ENCODE results near the gene MYO9B.
"Not testable (repeated sequence)": the region's sequence is repeated elsewhere in the genome, so short reads cannot be mapped to it uniquely, and the experiment has no call there.

The MYO9B gene

DNA sequence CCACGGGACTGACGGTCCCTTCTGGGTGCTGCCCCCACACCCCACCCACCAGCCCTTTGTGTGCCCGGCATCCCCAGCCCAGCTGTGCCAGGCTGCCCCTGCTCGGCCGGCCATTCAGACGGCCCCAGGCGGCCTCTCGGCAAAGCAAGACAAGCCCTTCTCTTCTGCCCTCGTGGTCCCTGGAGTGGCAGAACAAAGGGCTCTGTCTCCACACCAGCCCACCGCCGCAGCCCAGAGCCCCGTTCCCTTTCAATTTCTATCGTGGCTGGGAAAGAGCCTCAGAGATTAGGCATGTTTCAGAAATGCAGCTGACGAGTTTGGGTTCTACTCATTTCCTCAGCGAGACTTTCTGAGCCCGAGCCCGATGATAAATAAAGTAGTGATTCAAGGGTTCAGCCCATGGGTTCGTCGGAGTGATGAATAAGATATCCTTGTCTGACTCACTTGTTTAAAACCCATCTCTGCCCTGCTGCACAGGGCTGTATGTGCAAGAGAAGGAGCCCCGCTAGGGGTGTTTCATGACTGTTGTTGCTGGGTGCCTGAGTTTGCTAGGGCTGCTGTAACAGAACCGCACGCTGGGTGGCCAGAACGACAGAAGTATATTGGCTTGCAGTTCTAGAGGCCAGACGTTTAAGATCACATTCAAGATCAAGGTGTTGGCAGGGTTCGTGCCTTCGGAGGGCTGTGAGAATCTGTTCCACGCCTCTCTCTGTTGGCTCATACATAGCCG, 4.3 kb downstream of the MYO9B start:
- intact Hi-C loops (cut with DNase I) = loop anchor here (5.0 to 10.0 kb wide), 2 partner anchors 42 to 205 kb away; partner anchors contain the start of gene ANKLE1
- DNase-seq = peak; percentile 55 to 91 (median 82)

- intact Hi-C loops (cut with DNase I) = loop anchor here (5.0 kb wide), 1 partner anchor 42 kb away; no protein-coding TSS in a partner anchor
- DNase-seq = no peak
These were observed 4.8 kb downstream of the MYO9B start for GRCh38 chr19:17080440-17080801.

DNA sequence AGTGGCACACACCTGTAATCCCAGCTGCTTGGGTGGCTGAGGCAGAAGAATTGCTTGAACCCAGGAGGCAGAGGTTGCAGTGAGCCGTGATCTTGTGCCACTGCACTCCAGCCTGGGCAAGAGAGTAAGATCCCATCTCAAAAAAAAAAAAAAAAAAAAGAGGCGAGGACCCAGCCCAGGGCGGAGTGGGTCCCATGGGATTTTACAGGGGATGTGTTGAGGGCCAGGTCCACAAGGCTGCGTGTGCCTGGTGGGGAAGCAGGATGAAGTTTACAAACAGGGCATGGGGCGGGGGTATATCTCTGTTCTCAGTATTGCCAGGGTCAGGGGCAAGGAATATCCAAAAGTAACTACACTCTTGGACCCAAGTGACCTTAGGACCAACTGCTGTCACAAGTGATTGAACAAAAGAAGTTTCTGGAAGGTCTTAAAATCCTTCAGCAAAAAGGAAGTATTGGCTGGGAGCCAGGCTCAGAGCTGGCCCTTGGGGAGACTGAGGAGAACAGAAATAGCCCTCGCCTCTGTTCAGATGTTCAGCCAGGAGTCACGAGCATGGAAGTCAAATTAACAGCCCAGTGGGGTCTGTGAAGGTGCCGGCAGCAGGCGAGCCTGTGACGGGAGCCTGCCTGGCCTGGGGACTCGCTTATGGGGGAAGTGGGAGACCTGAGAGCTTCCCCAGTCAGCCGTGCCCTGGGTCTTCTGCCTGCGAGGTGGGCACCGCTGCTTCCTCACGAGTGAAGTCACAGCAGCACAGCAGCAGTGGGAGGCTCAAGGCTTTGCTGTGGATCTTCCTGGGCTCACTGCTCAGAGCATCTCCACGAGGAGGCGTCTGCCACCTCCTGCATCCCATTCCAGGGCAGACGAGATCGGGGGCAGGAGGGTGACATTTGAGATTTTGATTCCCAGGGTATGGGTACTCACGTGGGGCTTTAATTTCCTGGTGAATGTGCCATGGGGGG, 6.4 kb downstream of the MYO9B start:
- peak in 38 of 42 donors; percentile 20 to 83 (median 54) for DNase-seq
- intact Hi-C loops (cut with DNase I) = loop anchor here (5.0 kb wide), 1 partner anchor 40 kb away; no protein-coding TSS in a partner anchor

- intact Hi-C loops (cut with DNase I) = no loop called here
These were observed 10.5 kb downstream of the MYO9B start for GRCh38 chr19:17086120-17086519.

DNA sequence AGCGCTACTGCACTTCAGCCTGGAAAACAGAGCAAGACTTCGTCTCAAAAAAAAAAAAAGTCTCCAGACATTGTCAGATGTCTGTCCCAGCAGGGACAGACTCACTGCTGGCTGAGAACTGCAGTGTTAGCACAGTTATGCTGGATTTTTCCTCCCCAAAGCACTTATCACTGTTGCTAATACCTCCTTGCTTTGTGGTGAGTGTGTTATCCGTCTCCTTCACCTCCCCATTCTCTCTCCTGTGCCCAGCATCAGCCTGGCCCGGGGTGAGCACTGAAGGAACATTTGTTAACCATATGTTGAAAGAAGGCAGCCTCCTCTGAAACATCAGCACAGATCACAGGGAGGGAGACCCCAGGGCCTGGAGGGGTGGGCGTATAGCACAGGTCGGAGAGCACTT, 11.3 kb downstream of the MYO9B start:
- DNase-seq = no peak
- intact Hi-C loops (cut with DNase I) = no loop called here

More at GRCh38 chr19:17086120-17086519, 10.5 kb downstream of the MYO9B start:
- DNase-seq = peak; percentile 79 to 96 (median 90)

GRCh38 chr19:17088552-17088951, 13.0 kb downstream of the MYO9B start:
- intact Hi-C loops (cut with DNase I) = no loop called here
- no peak for DNase-seq

GRCh38 chr19:17090583-17090982, 15.0 kb downstream of the MYO9B start:
- intact Hi-C loops (cut with DNase I) = no loop called here

DNA sequence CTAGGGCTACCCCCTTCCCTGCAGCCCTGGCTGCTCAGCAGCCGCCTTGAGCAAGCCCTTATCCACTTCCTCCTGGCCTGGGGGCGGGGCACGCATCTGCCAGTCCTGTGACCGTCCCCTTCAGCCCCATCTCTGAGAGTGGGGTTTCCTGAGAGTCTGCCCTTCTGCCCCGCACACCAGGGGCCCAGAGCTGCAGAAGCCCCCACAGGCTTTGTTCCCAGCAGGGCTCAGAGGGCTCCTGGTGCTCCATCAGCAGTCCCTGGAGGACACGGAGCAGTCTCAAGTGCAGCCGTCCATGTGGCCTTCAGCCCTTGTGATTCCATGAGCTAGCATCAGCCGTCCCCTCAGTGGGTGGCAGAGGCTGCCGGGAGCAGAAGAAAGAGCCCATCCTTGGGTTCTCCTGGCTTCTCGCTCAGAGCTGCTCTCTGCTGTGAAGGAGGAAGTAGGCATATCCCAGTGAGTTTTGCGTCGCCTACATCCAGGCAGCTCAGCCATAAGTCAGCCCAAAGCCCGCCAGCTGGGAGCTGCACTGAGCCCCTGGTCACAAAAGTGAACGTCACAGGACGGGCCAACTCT, 16.3 kb downstream of the MYO9B start:
- intact Hi-C loops (cut with DNase I) = no loop called here
- DNase-seq = peak in 21 of 42 donors; percentile 22 to 68 (median 48)

More at GRCh38 chr19:17090583-17090982, 15.0 kb downstream of the MYO9B start:
- DNase-seq = peak in 1 of 42 donors; percentile 38

DNA sequence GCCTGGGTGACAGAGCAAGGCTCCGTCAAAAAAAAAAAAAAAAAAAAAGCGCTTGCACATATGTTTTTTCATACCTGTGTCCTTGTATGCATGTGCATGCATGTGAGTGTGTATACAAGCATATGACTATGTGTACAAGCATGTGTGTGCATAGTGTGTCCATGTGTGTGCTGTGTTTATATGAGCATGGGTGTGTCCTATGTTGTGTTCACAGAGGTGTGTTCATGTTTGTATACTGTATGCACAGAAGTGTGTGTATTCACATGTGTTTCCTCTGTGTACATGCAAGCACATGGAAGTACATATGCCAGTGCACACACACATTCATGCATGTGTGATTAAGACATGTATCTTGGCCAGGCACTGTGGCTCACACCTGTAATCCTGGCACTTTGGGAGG, 17.1 kb downstream of the MYO9B start:
- intact Hi-C loops (cut with DNase I) = no loop called here
- no peak for DNase-seq

DNA sequence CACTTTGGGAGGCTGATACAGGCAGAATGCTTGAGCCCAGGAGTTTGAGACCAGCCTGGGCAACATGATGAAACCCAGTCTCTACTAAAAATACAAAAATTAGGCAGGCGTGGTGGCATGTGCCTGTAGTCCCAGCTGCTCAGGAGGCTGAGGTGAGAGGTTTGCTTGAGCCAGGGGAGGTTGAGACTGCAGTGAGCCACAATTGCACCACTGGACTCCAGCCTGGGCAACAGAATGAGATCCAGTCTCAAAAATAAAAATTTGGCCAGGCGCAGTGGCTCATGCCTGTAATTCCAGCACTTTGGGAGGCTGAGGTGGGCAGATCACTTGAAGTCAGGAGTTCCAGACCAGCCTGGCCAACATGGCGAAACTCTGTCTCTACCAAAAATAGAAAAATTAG, 19.1 kb downstream of the MYO9B start:
- intact Hi-C loops (cut with DNase I); DNase-seq: not testable (repeated sequence)

GRCh38 chr19:17095141-17095919, 19.8 kb downstream of the MYO9B start:
- intact Hi-C loops (cut with DNase I) = no loop called here
- no peak for DNase-seq

DNA sequence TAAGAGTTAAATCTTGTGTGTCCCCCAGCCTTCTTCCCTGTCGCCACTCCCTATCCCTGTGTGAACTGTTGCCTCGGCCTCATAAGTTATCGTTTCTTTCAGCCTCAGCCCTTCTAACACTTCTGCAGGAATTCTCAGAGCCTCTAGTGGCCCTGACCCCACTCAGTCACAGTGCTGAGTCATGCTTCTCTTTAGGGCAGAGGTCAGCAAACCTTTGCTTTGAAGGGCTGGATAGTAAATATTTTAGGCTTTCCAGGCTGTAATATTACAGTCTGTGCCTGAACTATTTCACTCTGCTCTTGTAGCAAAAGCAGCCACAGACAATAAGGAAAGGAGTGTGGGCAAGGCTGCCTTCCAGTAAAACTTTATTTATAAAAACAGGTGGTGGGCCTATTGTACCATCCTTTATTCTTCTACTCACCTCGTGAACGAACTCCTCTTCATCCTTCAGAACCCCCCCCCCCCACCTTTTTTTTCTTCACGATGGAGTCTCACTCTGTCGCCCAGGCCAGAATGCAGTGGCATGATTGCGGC, 22.1 kb downstream of the MYO9B start:
- no peak for DNase-seq
- intact Hi-C loops (cut with DNase I) = no loop called here

GRCh38 chr19:17098326-17098725, 22.7 kb downstream of the MYO9B start:
- intact Hi-C loops (cut with DNase I) = no loop called here
- DNase-seq = no peak

- intact Hi-C loops (cut with DNase I) = no loop called here
- no peak for DNase-seq
These were observed 26.4 kb downstream of the MYO9B start for GRCh38 chr19:17101686-17102628.

GRCh38 chr19:17103177-17103576, 27.6 kb downstream of the MYO9B start:
- intact Hi-C loops (cut with DNase I) = no loop called here
- no peak for DNase-seq

- no peak for DNase-seq
- intact Hi-C loops (cut with DNase I) = no loop called here
These were observed 29.1 kb downstream of the MYO9B start for GRCh38 chr19:17104679-17105078.

DNA sequence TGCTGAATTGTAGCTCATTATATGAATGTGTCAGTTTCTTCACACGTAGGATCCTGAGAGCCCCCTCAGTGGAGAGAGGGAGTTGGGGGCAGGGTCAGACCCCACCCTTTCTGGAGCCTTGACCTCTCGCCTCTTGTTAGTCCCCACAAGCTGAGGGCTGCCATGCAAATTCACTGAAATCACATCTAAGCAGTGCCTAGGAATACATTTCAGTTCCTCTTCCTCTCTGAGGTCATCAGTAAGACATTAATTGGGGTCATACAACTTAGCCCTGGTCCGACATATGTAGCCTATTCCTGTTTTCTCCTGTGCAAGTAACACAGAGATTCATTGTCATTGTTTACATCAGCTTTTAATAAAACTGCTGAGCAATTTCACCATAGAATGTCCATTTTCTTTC, 30.0 kb downstream of the MYO9B start:
- DNase-seq = no peak
- intact Hi-C loops (cut with DNase I) = no loop called here

Data from head of caudate nucleus (tissue), 42 donors.